Measurements from ENCODE around the gene RYR2. TPM values are rescaled to one million over a fixed set of nuclear protein-coding genes. Genes with fewer than 3 reads are reported as not detected.

RYR2 gene
- total RNA-seq, 2 donors from 2014 or later, result 0.18 to 0.45 TPM

DNA sequence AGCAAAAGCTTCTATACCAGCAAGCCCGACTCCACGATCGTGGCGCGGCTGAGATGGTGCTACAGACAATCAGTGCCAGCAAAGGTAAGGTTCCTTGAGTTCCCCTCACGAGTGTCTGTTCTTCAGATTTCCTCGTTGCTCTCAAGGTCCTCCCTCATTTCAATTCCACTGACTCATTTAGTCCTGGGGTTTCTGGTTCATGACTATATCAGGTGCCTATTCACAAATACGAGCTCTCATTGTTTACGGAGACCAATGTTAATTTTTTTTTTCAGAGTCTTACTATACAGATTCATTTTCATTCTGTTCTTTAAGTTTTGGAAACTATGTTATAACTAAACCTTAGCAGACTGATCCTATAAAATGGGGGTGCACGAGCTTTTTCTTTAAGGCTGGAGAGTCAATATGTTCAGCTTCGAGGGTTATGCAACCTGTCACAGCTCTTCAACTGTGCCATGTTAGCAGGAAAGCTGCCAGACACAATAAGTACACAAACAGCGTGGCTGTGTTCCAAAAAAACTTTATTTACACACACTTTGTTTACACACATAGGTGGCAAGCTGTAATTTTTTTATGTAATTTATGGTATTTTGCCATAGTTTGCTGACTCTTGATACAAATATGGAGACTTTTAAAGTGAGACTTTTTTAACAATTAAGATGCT, 714.5 kb downstream of the RYR2 start:
- peak; percentile 34 for ATAC-seq
- no peak for DNase-seq
- intact Hi-C loops (cut with DNase I, micrococcal nuclease), result no loop called here

DNA sequence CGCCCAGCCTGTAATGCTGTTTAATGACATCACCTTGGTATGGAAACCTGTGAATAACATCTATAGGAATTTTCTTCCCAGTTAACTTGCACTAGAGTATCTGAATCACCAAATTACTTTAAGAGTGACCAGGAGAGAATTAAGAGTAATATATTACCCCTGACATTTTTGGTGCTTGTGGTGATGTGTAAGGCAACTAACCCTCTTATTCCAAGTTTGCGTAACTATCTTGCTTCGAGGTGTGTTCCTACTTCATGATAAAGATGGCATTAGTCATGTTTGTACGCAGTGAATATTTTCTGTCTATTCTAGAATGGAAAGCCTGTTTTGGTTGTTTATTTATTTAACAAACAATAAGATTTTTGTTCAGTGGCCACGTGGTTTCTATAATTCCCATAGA, 717.4 kb downstream of the RYR2 start:
- no peak for DNase-seq
- ATAC-seq, result no peak
- intact Hi-C loops (cut with DNase I, micrococcal nuclease), result no loop called here

DNA sequence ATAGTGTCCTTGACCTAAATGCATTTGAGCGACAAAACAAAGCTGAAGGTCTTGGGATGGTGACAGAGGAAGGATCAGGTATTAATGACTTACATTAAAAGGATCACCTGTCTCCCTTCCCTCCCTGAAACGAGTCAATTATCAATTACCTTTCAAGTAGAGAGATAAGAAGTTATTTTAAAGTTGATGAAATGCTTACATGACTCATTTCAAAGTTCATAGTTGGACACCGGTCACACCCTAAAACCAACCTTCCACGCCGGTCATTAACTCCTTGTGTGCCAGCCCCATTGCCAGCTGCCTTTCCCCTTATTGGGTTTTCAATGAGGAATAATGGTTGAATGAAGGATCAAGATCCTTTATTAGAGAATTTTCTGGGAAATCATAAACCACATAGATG, 719.0 kb downstream of the RYR2 start:
- no peak for ATAC-seq

DNA sequence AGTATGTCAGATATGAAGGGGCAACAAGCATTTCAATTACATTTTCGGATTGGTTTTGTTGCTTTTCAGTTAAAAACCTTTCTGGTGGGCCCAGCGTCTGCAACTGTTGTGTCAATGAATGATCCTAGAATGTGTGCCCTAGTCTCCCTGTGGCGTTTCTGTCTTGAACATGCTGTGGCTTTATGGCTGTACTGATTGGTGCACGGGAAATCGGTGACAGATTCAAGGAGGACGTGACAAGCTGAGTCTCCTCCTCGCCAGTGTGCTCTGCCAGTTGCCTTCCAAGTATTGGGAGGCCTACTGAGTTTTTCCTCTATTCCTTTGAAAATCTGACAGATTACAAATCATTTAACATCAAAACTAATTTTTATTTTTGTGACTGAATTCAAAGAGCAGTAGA, 721.2 kb downstream of the RYR2 start:
- intact Hi-C loops (cut with DNase I, micrococcal nuclease), result no loop called here
- DNase-seq (no peak), ATAC-seq (no peak)

More for the DNA sequence above, 719.0 kb downstream of the RYR2 start:
- DNase-seq, result peak in 1 of 2 donors; percentile 7
- intact Hi-C loops (cut with DNase I, micrococcal nuclease), result no loop called here

DNA sequence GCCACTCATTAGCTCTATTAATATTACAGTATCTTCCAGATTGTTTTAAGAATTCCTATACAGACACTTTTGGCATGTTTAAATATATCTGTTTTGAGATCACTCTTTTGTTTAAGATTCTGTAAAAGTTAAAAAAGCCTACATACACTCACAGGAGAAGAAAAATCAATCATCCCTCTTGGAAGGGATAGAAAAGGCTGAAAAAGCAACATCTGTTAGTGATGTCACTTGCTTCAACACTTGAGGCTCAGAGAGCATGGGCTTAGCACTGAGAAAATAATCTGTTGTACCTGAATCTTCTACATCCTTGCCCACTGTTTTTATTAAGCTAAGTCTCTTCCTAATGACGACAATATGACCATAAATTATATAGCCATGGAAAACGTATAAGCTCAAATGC, 721.8 kb downstream of the RYR2 start:
- DNase-seq, result no peak
- intact Hi-C loops (cut with DNase I, micrococcal nuclease), result no loop called here
- ATAC-seq, result no peak

DNA sequence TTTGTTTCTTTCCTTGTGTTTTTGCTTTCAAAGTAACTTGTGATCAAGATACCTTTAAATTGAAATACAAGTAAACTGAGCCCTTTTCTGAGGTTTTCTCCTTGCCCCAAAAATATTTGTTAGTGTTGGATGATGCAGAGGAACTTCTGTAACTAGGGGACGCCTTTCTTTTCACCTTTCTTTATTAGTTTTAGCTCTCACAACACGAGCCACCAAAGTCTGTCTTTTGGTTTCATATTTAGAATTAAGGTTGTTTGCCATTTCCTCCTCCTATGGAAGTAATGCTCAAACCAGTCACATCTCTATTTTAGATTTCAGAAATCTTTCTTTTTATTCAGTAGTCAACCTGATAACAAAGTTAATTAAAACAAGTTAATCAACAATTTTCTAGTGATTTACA, 727.9 kb downstream of the RYR2 start:
- no peak for DNase-seq
- intact Hi-C loops (cut with DNase I, micrococcal nuclease), result no loop called here
- no peak for ATAC-seq

DNA sequence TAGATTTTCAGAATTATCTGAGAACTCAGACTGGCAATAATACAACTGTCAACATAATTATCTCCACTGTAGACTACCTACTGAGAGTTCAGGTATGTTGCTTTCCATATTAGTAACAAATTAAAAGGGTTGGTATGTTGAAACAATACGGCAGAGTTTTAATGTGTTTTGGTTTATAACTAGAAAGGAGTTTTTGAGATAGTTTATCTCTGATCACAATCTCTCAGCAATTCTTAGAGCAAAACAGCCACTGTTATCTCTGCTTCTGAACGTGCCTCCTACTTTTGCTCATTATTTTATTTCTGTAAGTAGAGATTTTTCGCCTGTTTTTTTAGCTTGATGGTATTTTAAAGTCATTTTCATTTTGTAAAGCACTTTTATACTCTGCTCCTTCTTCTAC, 730.0 kb downstream of the RYR2 start:
- intact Hi-C loops (cut with DNase I, micrococcal nuclease), result no loop called here
- ATAC-seq (no peak), DNase-seq (no peak)

DNA sequence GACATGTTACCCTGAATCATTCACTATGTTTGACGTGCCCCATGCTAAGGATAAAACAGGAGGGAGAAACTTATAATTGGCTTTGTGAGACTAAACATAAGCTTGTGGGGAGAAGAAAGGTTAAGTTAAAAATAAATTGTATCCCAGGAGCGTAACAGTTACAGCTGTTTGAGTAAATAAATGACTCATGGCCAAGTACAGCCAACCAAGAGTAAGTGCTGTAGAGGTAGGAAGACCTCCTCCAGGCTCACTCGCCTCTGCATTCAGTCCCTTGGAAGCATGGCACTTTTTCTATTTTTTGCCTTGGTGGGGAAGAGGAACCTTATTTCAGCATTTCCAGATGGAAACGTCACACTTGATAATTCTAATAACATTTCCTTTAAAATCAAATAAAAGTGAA, 732.3 kb downstream of the RYR2 start:
- DNase-seq, result no peak
- intact Hi-C loops (cut with DNase I, micrococcal nuclease), result no loop called here
- no peak for ATAC-seq

DNA sequence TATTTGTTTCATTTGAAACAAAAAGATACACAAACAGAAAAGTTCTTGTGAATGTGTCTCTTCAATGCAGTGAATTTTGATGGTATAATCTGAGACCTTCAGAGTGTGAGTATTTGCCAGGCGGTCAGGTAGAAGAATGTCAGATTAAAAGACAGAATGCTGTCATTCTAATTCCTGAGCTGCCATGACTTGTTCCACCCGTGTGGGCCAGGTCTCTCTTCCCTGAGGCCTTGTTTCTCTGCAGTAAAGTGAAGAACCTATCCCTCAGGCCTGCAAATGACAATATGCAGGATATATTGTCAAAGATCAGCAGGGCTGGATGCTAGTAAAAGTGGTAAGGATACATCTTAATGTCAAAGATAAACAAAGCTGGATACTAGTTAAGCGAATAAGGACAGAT, 737.4 kb downstream of the RYR2 start:
- ATAC-seq, result no peak
- no peak for DNase-seq

DNA sequence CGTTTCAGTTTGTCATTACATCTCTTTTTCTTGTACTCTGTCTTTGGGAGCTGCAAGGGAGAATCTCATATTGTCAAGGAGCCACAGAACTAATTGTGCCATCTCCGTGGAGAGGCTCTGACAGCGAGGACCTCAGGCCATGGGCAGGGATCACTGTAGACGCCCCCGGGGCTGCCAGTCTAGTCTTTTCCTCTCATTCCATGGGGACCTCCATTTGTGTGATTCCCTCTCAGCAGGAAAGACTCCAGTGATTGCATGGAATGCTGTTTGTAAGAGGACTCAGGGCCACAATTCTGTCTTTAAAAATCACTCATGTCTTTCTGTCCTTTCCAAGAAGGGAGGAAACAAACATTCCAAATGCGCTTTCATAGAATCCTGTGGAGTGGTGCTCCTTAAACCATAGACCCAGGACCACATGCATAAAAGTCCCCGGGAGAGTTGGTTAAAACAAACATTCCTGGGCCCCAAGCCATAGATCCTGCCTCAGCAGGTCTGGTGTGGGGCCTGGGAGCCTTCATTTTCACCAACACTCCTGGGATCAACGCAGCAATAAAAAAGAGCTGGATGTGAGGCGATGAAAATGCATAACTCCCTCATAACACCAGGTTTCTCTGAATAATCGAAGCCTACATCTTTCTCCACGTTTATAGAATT, 744.2 kb downstream of the RYR2 start:
- ATAC-seq (no peak), DNase-seq (no peak)
- intact Hi-C loops (cut with DNase I, micrococcal nuclease), result no loop called here

More for the DNA sequence above, 737.4 kb downstream of the RYR2 start:
- intact Hi-C loops (cut with DNase I, micrococcal nuclease), result no loop called here

DNA sequence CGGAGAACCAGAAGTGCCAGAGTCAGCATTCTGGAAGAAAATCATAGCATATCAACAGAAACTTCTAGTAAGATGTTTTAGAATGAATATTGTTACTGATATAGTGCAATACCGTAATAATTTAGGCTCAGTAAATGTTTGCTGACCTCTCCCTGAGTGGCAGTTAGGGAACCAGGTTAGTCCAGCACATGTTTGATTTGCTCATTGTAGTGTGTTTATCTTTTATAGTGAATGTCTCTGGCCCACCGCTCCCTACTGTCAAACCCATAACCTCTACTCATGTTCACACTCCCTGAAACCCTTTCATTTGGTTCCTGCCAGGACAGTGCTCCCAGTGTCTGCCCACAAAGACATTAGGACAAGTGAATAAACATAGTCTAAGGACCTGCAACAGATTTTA, 746.1 kb downstream of the RYR2 start:
- ATAC-seq (peak; percentile 86), DNase-seq (no peak)
- intact Hi-C loops (cut with DNase I, micrococcal nuclease), result no loop called here

DNA sequence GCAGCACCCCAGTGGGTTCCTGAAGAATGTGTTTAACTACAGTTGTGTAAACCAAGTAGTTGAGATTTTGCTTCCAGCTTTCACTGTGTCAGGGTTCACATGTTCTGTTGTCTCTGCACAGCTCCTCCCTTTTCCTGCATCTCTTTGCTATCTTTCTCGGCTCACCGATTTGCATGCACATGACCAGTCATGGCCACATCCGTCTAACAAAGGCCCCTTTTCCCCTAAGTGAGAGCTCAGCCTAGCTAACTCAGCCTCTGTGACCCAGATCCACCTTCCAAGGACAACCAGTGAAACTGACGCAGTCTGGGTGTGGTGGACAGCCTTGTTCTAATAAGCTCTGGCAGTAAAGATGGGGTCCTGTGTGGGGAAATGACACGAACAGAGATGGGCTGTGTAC, 747.6 kb downstream of the RYR2 start:
- intact Hi-C loops (cut with DNase I, micrococcal nuclease), result no loop called here
- DNase-seq, result no peak
- peak; percentile 42 for ATAC-seq

DNA sequence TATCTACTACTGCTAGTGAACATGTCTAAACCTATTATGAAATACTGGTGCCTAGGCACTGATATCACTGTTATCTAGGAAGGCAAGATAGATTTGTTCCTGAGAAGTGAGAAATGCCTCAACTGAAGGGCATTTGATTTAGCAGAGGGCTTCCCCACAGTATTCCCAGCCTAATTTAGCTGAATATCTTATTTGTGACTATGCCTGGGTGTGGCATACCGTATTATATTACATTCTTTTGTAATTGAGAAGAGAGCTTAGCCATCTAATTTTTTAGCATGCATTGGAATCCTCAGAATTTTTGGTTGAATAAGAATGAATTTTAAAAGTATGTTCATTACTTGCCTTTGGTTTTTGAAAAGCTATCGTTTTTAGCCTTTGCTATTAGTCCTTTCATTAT, 749.6 kb downstream of the RYR2 start:
- no peak for DNase-seq
- ATAC-seq, result no peak
- intact Hi-C loops (cut with DNase I, micrococcal nuclease), result no loop called here

DNA sequence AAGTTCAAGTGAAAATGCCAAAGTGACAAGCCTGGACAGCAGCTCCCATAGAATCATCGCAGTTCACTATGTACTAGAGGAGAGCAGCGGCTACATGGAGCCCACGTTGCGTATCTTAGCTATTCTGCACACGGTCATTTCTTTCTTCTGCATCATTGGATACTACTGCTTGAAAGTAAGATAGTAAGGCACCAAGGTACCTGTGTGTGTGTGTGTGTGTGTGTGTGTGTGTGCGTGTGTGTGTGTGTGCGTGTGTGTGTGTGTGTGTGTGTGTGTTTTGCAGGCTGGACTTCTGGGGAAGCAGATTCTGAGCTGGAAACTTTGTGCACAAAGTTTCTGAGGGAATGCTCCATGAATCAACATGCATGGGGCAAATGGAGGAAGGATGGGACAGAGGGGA, 750.2 kb downstream of the RYR2 start:
- intact Hi-C loops (cut with DNase I, micrococcal nuclease), result no loop called here
- ATAC-seq (no peak), DNase-seq (no peak)

DNA sequence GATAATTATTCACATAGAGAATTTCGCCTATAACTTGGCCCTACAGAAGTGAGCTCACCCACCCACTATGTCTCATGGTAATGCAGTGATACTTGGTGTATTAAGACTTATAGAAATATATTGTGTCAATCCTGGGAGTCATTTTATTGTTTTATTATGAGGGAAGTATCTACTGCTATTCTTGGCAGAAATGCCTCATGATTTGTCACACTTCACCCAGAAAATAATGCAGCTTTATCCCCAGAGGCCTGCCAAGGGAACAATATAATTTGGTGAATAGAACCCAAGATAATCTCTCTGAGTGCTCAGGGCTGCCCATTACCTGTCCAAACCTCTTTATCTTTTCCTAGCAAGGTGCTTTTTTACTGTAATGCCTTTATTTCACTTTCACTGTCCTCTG, 750.7 kb downstream of the RYR2 start:
- intact Hi-C loops (cut with DNase I, micrococcal nuclease), result no loop called here
- DNase-seq (no peak), ATAC-seq (peak; percentile 33)

DNA sequence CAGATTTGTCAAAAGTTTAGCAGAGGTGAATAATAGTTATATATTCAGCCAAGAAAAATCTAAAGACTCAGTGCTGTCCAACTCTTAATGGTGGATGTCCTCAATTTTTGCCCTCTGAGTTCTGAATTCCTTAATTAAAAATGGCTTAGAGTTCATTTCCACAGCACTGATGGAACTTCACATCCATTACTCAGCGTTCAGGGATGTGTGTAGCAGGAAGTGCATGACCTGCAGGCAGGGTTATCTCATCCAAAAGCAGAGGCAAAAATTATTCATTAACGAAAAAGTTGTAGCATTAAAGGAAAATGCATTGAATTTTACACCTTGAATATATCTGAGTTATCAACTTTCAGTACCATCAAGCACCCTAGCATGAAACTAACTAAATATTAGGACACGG, 752.1 kb downstream of the RYR2 start:
- no peak for DNase-seq
- ATAC-seq, result no peak
- intact Hi-C loops (cut with DNase I, micrococcal nuclease), result no loop called here

DNA sequence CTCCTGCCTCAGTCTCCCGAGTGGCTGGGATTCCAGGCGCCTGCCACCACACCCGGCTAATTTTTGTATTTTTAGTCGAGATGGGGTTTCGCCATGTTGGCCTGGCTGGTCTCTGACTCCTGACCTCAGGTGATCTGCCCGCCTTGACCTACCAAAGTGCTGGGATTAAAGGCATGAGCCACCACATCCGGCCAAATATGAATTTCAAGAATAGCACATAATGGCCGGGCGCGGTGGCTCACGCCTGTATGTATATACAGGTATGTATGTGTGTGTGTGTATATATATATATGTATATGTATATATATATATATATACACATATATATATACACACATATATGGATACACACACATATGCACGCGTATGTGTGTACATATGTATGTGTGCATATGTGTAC, 753.6 kb downstream of the RYR2 start:
- no peak for DNase-seq
- intact Hi-C loops (cut with DNase I, micrococcal nuclease), result no loop called here
- ATAC-seq, result no peak

DNA sequence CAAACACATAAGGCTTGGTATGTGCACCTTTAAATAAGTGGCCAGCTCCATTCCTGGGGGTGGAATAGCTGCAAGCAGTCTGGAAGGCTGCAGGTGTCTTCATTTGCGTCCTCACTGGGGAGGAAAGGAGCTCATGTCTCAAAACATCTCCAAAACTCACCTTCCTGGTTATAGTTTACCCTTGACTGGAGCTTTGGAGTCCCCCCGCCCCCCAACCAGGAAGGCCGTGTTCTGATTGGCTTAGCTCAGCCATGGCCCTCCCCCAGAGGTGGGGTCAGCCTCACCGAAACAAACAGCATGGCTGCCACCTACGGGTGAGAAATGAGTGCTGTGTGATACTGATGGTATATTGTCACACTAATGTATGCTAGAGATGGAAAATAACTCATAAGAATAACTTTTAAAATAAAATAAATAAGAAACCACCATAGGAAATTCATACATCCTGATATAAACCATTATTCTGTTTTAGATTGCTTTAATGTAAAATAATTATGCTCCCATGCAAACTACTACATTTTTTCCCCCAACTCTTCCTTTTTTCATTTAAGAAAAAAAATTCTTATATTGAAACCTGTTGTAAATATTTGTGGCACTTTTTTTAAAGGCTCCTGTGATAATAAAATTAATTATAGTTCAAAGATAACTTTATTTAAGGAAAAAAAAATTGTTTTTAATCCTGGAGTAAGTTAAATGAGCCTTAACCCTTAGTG, 757.9 kb downstream of the RYR2 start:
- intact Hi-C loops (cut with DNase I, micrococcal nuclease), result no loop called here
- ATAC-seq (peak; percentile 100), DNase-seq (peak; percentile 75 to 79)

DNA sequence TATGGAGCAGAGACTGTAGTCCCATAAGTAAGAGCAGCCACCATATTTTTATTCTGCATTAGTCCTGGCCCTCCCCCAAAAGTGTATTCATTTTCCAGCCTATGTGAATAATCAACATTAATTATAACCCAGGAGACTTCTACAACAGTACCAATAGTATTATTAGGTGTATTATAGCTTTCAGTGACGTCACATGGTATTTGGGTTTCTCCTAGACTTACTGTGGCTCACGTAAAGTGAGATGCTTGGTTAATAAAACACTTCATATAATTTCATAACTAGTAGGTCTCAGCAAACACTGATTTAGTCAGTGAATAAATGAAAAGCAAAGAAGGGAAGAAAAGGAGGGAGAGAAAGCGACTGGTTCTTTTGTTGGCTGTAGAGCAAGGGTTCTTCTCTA, 762.5 kb downstream of the RYR2 start:
- ATAC-seq, result no peak
- intact Hi-C loops (cut with DNase I, micrococcal nuclease), result no loop called here
- DNase-seq, result no peak

DNA sequence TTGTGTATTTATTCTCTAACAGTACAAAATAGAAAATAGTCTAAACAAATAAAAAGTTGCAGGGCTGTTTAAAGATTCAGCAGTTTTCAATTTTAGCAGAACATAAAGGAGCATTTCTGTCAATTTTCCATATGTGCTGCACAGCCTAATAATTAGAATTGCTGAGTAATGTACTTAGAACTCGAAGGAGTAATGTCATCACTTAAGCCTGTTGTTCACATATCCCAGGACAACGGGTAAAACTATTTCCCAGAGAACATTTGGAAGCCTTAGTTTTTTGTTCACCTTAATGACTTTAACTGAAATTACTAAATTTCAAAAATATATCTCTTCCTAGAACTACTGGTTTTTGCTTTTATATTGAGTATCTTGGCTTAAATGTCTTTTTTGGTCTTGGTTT, 767.1 kb downstream of the RYR2 start:
- ATAC-seq, result no peak
- no peak for DNase-seq
- intact Hi-C loops (cut with DNase I, micrococcal nuclease), result no loop called here

Measured in left colon (tissue), 2 donors.